ENCODE measurements around the gene SSTR5.

The SSTR5 gene

GRCh38 chr16:1055557-1055924, 17.0 kb upstream of the SSTR5 start:
- no peak for DNase-seq (ENCODE audit: low read depth)

GRCh38 chr16:1056196-1056595, 16.4 kb upstream of the SSTR5 start:
- DNase-seq (ENCODE audit: low read depth): no peak

GRCh38 chr16:1057252-1057932, 15.2 kb upstream of the SSTR5 start:
- DNase-seq (ENCODE audit: low read depth): peak; percentile 56

- no peak for DNase-seq (ENCODE audit: low read depth)
Measured at GRCh38 chr16:1058216-1058615, 14.3 kb upstream of the SSTR5 start.

GRCh38 chr16:1059310-1059709, 13.2 kb upstream of the SSTR5 start:
- DNase-seq (ENCODE audit: low read depth): no peak

GRCh38 chr16:1060416-1061340, 11.9 kb upstream of the SSTR5 start:
- no peak for DNase-seq (ENCODE audit: low read depth)

GRCh38 chr16:1061769-1062505, 10.6 kb upstream of the SSTR5 start:
- DNase-seq (ENCODE audit: low read depth): no peak

GRCh38 chr16:1062895-1063294, 9.7 kb upstream of the SSTR5 start:
- DNase-seq (ENCODE audit: low read depth): no peak

GRCh38 chr16:1063728-1064127, 8.8 kb upstream of the SSTR5 start:
- no peak for DNase-seq (ENCODE audit: low read depth)

GRCh38 chr16:1065469-1066128, 6.9 kb upstream of the SSTR5 start:
- DNase-seq (ENCODE audit: low read depth): no peak

- DNase-seq (ENCODE audit: low read depth): no peak
Measured at GRCh38 chr16:1066584-1067172, 5.9 kb upstream of the SSTR5 start.

GRCh38 chr16:1067629-1068028, 4.9 kb upstream of the SSTR5 start:
- no peak for DNase-seq (ENCODE audit: low read depth)

GRCh38 chr16:1068451-1068850, 4.1 kb upstream of the SSTR5 start:
- no peak for DNase-seq (ENCODE audit: low read depth)

GRCh38 chr16:1069154-1069553, 3.4 kb upstream of the SSTR5 start:
- DNase-seq (ENCODE audit: low read depth): no peak

- DNase-seq (ENCODE audit: low read depth): no peak
Measured at GRCh38 chr16:1070084-1070863, 2.3 kb upstream of the SSTR5 start.

GRCh38 chr16:1070864-1071408, 1.6 kb upstream of the SSTR5 start:
- no peak for DNase-seq (ENCODE audit: low read depth)

- DNase-seq (ENCODE audit: low read depth): no peak
Measured at GRCh38 chr16:1071561-1072225, 854 bp upstream of the SSTR5 start.

GRCh38 chr16:1073262-1073558, 663 bp downstream of the SSTR5 start:
- no peak for DNase-seq (ENCODE audit: low read depth)

GRCh38 chr16:1073566-1074378, 1.2 kb downstream of the SSTR5 start:
- DNase-seq (ENCODE audit: low read depth): no peak

GRCh38 chr16:1074379-1074649, 1.8 kb downstream of the SSTR5 start:
- DNase-seq (ENCODE audit: low read depth): no peak

Data from stimulated activated CD8-positive, alpha-beta memory T cell treated with anti-CD3 and anti-CD28 coated beads, Interleukin-4, amount 100 ng/mL, for 24 hours (primary cell).